NB4 (cell line): Measurements from ENCODE around the gene APRT.

Source experiments
- CTCF ChIP-seq: IDR thresholded peaks from one replicate; pipeline ENCODE4 v1.5.1; 2012; ENCODE audit warnings: low read depth, low read length
- MAX ChIP-seq: IDR thresholded peaks from 2 replicates; pipeline ENCODE4 v1.6.1; 2011; ENCODE audit warnings: low read depth, low read length
- POLR2A ChIP-seq: IDR thresholded peaks from 2 replicates; pipeline ENCODE4 v1.6.1; 2011; ENCODE audit warnings: mild to moderate bottlenecking; ENCODE audit not compliant: insufficient read length; ENCODE audit errors: extremely low read depth

- TF ChIP-seq CTCF (no peak), POLR2A (peak; percentile 37), MAX (peak; percentile 43; the same call in 1 of the 2 replicates)
These were observed 8.3 kb downstream of the APRT start, which contains the start of gene CDT1 for GRCh38 chr16:88803264-88803987.
